LHCN-M2 (cell line): Measurements from ENCODE around the gene AIF1. TPM values are rescaled to one million over a fixed set of nuclear protein-coding genes. Genes with fewer than 3 reads are reported as not detected.

Experiments used
- DNase-seq: peaks from one replicate; pipeline ENCODE4 v3.0.0-alpha.2; 2012; ENCODE audit warnings: low read depth
- polyA plus RNA-seq: library from polyadenylated mRNA; unstranded; fragments of >200 nt; gene quantifications from one replicate; pipeline ENCODE4 v1.2.1, GENCODE V29; 2012; ENCODE audit warnings: missing spikeins
- total RNA-seq: library from RNA; depleted of rRNA; stranded (reverse); fragments of >200 nt; gene quantifications from 2 replicates; pipeline ENCODE4 v1.2.3, GENCODE V29; 2014; rRNA removed

AIF1 gene
- total RNA-seq, result not detected in 2 replicates
- polyA plus RNA-seq, result not detected

GRCh38 chr6:31614684-31615578, at the start of gene AIF1:
AIF1 (plus strand) TSS chr6:31615234; CDS start chr6:31615330, 96 bp downstream.
- no peak for DNase-seq

DNA sequence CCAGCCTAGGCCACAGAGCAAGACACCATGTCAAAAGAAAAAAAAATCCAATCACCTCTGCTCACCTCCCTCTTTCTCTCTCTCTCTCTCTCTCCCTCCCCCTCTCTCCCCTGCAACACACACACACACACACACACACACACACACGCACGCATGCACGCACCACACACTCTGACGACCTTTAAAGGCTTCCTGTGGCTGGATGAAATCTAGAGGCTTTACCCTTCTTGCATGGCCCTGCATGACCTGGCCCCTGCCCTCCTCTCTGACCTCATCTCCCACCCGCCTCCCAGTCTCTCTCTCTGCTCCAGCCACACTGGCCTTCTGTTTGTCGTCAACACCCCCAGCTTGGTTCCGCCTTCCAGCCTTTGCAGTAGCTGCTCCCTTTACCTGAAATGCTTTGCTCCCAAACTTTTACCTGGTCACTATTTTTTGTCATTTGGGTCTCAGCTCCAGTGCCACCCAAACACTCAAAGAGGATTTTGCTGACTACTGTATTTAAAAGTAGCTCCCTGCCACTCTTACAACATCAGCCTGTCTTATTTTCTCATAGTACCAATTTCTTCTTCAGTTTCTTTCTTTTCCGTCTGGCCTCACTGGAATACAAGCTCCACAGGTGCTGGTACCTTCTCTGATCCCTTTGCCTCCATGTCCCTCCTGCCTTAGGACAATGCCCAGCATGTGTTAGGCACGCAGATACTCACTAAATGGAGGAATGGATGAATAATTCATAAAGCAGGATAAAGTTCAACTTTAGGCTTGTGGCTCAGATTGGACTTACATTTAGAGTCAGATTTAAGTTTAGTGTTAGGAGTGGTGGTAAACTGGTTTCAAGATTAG, 47.3 kb upstream of the AIF1 start:
- no peak for DNase-seq

DNA sequence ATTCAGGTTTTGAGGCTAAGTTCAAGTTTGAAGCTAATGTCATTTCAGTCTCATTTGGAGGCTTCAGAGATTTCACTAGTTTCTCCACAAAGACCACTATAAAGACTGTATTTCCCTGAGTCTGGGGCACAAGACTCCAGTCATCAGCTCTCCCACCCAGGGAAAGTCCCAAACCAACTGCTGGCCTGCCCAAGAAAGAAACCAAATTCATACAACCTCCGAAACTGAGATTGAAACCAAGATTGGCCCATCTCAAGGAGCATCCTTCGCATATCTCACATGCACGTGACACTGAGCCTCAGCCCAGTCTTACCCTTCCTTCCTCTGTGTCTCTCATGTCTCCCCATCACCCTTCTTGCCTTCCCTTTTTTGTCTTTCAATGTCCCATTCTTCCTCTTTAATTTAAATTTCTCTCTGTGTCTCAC, 46.5 kb upstream of the AIF1 start:
- no peak for DNase-seq

DNA sequence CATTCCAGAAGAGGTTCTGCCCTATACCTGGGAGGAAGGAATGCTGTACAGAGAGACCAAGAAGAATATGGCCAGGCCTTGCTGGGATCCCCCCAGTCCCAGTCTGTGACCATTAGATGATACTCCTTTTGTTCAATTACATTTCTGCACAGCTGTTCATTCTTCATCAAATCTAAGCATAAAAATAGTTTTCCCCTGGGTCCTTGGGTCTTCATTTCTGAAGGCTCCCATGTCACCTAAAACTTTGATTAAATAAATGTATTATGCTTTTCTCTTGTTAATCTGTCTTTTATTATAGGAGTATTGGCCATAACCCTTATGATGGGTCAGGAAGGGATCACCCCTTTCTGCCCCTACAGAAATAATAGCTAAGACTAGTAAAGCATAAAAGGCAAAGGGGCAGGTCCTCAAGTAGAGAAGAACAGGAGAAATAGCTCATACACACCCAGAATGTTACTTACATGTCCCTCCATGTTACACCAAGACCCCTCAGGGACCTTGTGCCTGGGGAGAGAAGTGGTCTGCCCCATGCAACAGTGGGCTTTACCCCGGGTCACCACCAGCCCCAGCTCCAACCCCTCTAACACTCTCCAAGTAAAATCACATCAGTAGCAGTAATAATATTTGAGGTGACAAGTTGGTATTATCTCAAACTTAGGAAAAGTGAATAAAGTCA, 45.0 kb upstream of the AIF1 start:
- no peak for DNase-seq

DNA sequence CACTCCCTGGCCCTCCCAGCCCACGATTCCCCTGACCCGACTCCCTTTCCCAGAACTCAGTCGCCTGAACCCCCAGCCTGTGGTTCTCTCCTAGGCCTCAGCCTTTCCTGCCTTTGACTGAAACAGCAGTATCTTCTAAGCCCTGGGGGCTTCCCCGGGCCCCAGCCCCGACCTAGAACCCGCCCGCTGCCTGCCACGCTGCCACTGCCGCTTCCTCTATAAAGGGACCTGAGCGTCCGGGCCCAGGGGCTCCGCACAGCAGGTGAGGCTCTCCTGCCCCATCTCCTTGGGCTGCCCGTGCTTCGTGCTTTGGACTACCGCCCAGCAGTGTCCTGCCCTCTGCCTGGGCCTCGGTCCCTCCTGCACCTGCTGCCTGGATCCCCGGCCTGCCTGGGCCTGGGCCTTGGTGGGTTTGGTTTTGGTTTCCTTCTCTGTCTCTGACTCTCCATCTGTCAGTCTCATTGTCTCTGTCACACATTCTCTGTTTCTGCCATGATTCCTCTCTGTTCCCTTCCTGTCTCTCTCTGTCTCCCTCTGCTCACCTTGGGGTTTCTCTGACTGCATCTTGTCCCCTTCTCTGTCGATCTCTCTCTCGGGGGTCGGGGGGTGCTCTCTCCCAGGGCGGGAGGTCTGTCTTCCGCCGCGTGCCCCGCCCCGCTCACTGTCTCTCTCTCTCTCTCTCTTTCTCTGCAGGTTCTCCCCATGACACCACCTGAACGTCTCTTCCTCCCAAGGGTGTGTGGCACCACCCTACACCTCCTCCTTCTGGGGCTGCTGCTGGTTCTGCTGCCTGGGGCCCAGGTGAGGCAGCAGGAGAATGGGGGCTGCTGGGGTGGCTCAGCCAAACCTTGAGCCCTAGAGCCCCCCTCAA, 42.8 kb upstream of the AIF1 start, which contains the start of gene LTA:
Gene LTA (plus strand): TSS at position 249 of the 871 bp plus-strand sequence. CDS start 454 bp downstream, at position 703.
- DNase-seq, result no peak

GRCh38 chr6:31573239-31574105, 41.6 kb upstream of the AIF1 start:
- DNase-seq, result no peak

DNA sequence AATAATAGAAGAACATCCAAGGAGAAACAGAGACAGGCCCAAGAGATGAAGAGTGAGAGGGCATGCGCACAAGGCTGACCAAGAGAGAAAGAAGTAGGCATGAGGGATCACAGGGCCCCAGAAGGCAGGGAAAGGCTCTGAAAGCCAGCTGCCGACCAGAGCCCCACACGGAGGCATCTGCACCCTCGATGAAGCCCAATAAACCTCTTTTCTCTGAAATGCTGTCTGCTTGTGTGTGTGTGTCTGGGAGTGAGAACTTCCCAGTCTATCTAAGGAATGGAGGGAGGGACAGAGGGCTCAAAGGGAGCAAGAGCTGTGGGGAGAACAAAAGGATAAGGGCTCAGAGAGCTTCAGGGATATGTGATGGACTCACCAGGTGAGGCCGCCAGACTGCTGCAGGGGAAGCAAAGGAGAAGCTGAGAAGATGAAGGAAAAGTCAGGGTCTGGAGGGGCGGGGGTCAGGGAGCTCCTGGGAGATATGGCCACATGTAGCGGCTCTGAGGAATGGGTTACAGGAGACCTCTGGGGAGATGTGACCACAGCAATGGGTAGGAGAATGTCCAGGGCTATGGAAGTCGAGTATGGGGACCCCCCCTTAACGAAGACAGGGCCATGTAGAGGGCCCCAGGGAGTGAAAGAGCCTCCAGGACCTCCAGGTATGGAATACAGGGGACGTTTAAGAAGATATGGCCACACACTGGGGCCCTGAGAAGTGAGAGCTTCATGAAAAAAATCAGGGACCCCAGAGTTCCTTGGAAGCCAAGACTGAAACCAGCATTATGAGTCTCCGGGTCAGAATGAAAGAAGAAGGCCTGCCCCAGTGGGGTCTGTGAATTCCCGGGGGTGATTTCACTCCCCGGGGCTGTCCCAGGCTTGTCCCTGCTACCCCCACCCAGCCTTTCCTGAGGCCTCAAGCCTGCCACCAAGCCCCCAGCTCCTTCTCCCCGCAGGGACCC, 40.6 kb upstream of the AIF1 start:
- no peak for DNase-seq

DNA sequence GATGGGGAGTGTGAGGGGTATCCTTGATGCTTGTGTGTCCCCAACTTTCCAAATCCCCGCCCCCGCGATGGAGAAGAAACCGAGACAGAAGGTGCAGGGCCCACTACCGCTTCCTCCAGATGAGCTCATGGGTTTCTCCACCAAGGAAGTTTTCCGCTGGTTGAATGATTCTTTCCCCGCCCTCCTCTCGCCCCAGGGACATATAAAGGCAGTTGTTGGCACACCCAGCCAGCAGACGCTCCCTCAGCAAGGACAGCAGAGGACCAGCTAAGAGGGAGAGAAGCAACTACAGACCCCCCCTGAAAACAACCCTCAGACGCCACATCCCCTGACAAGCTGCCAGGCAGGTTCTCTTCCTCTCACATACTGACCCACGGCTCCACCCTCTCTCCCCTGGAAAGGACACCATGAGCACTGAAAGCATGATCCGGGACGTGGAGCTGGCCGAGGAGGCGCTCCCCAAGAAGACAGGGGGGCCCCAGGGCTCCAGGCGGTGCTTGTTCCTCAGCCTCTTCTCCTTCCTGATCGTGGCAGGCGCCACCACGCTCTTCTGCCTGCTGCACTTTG, 39.6 kb upstream of the AIF1 start, which contains the start of gene TNF:
Gene TNF (plus strand): TSS at position 231 of the 567 bp plus-strand sequence. CDS start 177 bp downstream, at position 408.
- no peak for DNase-seq

GRCh38 chr6:31575952-31576685, 38.9 kb upstream of the AIF1 start:
- peak; percentile 19 for DNase-seq

- no peak for DNase-seq
These were observed 38.0 kb upstream of the AIF1 start for GRCh38 chr6:31576897-31577578.

- DNase-seq, result no peak
These were observed 37.5 kb upstream of the AIF1 start for GRCh38 chr6:31577579-31577966.

- no peak for DNase-seq
These were observed 36.6 kb upstream of the AIF1 start for GRCh38 chr6:31578184-31579118.

GRCh38 chr6:31579119-31579505, 35.9 kb upstream of the AIF1 start:
- no peak for DNase-seq

GRCh38 chr6:31579546-31580437, 35.2 kb upstream of the AIF1 start:
- DNase-seq, result no peak

GRCh38 chr6:31580438-31580740, 34.6 kb upstream of the AIF1 start:
- no peak for DNase-seq
